ENCODE results near the gene POGK.

The POGK gene

DNA sequence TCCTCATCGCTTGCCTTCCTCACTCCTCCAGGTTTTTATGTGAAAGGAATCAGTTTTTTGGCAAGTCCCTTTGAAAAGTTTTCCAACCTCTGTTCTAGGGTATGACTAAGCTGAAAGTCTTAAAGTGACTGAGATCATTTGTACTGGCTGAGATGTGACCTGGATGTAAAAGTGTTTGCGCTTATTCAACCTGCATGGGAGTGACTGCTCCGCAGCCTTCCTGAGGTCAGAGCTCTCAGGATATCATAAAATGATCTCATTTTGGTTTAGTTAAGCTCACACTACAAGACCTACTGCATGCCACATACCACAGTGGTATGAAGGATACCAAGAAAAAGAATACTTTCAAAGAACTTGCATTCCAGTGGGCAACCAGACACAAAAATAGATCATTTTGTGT is 66.6 kb downstream of the POGK start:
- DNase-seq: no peak
